ENCODE results near the gene IQSEC1. TPM values are rescaled to one million over a fixed set of nuclear protein-coding genes. Genes with fewer than 3 reads are reported as not detected.

The IQSEC1 gene
- total RNA-seq, 1 experiment from 2014 or later, result 4.9 TPM

DNA sequence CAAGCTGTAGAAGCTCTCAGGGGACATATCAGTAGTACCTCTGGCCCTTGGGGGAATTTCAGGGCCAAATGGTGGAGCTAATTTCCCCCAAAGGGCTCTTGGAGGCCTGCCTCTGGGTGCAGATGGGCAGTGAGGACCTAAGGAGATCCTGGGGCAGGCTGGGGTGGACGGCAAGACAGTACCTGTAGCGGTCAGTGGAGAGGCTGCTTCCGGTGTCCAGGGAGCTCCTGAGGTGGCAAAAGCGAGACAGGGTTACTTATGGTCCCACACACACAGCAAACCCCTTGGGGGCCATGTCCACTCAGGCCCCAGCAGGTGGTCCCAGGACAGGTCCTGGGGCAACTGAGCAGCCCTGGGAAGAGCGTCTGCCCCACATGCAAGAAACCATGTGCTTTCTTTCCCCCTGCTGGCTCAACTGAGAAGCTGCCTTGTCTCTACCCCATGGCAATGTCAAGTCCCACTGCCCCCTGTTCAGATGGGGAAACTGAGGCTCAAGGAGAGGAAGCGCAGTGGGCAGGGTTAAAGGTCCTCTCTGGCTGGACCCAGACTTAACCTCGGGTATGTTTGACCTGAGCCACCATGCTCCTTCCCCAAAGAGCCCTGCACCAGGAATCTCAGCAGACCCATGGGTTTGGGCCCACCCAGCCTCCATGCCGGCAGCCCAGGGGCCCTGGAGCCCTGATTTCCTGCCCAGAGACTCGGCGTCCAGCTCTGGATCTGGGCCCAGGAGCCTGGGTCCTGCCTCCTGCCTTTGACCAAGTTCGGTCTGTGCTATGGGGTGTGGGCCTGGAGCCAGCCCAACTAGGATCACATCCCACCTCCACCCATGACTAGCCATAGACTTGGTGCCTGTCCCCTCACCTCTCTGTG, 25.7 kb downstream of the IQSEC1 start:
- Histone ChIP-seq H3K36me3 (no peaks in the 10 kb centered on the region), H3K4me3 (no peak overlapping the region), H3K9me3 (no peaks in the 10 kb centered on the region), H3K27me3 (no peaks in the 10 kb centered on the region)
- no peak for DNase-seq

DNA sequence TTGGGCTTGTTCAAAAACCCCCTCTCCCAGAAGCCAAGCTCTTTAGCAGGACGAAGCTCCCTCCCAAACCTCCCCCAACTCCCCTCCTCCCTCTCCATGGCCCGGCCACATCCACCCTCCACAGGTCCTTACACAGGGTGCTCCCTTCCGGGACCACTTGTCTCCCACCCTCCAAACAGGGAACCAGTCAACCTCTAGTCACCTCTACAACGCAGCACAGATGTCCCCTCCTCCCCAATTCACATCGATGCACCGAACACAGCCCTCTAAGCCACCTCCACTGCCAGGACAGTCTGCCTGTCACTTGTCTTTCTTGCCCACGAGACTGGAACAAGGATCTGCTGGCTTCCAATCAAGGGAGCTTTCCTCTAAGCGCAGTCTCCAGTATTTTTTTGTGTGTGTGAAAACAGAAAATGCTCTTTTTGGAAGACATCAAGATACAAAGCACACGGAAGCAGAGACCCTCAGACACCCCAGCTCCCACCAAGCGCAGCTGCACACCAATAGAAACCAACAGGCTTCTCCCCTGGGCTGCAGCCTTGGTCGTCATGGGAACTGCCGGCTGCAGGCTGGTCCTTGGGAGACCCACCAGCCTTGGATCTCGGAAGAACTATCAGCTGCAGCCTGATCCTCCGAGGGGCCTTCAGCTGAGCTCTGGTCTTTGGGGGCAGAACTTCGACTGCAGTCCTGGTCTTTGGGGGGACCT, 26.5 kb downstream of the IQSEC1 start:
- H3K27me3 ChIP-seq, result no peaks in the 10 kb centered on the region
- DNase-seq, result no peak
- H3K36me3 ChIP-seq, result no peaks in the 10 kb centered on the region
- no peaks in the 10 kb centered on the region for H3K9me3 ChIP-seq
- no peak overlapping the region for H3K4me3 ChIP-seq

DNA sequence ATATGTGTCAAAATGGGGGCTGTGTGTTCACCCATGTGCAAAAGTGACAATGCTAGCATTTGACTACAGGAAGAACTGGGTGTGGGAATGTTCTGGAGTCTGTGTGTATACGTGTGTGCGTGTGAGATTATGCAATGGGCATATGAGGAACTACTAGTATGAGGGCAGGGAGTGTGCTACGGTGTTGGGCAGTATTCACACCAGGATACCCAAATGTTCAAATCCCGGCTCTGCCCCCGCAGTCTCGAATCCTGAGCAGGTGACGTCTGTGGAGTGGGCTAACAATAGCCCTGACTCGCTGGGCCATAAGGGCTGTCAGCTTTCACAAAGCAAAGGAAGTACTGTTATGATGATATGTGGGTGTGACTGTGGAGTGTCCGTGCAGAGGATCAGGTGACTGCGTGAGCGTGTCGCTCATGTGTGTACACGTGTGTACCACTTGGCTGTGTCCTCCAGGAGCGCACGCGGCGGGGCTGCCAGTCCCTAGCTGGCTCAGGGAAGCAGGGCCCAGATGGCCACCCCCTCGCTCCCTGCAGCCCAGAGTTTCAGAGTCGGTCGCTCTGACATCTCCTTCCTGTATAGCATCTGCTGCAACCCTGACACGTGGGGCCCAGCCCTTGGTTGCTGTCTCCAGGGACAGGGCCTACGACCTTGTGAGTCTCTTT, 27.2 kb downstream of the IQSEC1 start:
- Histone ChIP-seq H3K9me3 (no peaks in the 10 kb centered on the region), H3K4me3 (no peak overlapping the region), H3K36me3 (no peaks in the 10 kb centered on the region), H3K27me3 (no peaks in the 10 kb centered on the region)
- no peak for DNase-seq

DNA sequence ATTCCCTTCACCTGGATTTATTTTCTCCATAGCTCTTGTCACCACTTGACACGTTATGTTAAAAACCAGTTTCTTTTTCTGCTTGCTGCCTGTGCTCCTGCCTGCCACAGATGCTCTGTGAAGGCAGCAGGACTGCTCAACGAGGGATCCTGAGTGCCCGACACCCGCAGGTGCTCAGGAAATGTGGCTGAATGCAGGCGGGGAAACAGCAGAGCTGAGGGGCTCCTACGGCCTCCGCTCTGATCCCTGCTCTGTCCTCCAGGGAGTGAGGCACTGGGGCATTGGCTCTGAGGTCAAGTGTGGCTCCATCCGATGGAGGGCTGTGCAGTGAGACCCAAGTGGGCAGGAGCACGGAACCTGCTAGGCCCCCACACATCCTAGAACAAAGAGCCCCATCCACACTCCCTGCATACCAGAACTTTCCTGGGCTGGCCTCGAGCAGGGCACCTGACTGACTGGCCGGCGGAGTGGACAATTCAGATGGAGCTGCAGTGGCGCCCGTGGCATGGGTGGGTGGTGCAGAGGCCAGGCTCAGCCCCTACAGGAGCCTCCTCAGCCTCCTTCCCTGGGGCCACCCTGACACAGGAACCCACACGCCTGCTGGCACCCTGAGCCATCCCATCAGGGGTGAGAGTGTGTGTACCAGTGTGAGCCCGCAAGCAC, 27.9 kb downstream of the IQSEC1 start:
- Histone ChIP-seq H3K9me3 (no peaks in the 10 kb centered on the region), H3K27me3 (no peaks in the 10 kb centered on the region), H3K4me3 (no peak overlapping the region), H3K36me3 (no peaks in the 10 kb centered on the region)
- DNase-seq, result no peak

DNA sequence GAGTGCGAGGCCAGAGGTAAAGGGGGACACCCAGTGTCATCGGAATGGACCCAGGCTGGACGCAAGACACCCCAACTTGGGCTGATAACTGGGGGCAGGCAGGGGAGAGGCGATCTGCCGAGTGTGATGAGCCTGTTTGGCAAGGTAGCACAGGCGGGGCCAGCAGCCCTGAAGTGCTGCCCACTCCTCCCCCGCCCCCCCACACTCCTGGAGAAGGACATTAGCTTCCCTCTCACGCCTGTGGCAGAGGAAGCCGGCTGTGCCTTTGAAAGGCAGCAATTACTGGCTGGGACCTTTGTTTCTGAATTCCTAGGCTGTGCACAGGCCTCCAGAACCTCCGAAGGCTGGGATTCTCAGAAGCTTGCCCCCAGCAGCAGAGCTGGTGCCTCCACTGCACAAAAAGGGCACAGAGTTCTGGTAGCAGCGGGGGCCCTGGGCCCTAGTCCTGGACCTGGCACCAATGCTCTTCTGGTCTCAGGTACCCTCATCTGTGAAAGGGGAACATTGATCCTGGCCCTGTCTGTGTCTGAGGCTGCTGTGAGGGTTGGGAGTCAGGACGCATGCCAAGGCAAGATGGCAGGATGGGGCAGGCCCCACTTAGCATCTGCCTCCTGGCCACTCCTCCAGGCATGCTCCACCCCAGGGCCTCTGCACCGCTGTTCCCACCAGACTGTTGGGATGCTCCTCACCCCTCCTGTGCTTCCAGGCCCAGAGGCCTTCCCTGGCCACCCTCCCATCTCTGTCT, 28.6 kb downstream of the IQSEC1 start:
- H3K4me3 ChIP-seq, result no peak overlapping the region
- no peaks in the 10 kb centered on the region for H3K27me3 ChIP-seq
- H3K9me3 ChIP-seq, result no peaks in the 10 kb centered on the region
- H3K36me3 ChIP-seq, result no peaks in the 10 kb centered on the region
- DNase-seq, result no peak

DNA sequence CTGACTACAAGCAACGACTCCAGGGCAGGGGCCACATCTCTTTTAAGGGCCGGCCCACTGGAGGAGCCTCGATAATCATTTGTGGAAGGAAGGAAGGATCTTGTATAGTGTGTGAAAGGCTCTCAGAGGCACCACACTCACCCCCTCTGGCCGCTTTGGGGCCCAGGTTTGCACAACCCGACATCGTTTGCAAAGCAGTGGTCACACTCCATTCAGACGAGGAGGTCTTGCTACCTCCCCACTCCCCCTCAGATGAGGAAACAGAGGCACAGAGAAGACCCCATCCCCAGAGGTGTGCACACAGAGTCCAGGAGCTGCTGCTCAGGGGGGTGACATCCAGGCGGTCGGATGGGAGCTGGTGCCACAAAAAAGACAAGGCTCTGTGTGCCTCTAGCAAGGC, 29.6 kb downstream of the IQSEC1 start:
- H3K36me3 ChIP-seq, result no peaks in the 10 kb centered on the region
- no peak for DNase-seq
- no peaks in the 10 kb centered on the region for H3K9me3 ChIP-seq
- H3K27me3 ChIP-seq, result no peaks in the 10 kb centered on the region
- H3K4me3 ChIP-seq, result no peak overlapping the region

DNA sequence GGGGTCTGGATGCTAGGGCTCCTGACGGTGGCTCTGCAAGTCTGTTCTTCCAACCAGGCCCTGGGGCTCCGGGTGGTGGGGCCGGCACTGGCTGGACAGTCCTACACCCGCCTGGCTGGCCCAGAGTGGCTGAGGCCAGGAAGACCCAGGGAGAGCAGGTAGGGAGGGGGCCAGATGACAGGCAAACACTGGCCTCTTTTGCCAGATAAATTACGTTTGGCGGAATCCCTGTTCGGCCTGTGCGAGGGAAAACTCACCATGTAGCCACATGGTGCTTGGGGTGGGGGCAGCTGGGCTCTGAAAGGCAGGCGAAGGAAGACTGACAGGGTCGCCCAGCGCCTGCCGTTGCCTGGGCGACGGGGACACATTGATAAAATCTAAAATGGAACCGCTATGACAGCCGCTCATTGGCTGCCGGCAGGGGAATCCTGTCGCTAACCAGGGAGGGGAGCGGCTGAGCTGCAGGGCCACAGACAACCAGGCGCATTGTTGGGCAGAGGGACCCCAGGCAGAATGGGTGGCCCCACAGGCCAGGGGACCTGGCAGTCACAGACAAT, 30.4 kb downstream of the IQSEC1 start:
- no peaks in the 10 kb centered on the region for H3K9me3 ChIP-seq
- no peaks in the 10 kb centered on the region for H3K27me3 ChIP-seq

DNA sequence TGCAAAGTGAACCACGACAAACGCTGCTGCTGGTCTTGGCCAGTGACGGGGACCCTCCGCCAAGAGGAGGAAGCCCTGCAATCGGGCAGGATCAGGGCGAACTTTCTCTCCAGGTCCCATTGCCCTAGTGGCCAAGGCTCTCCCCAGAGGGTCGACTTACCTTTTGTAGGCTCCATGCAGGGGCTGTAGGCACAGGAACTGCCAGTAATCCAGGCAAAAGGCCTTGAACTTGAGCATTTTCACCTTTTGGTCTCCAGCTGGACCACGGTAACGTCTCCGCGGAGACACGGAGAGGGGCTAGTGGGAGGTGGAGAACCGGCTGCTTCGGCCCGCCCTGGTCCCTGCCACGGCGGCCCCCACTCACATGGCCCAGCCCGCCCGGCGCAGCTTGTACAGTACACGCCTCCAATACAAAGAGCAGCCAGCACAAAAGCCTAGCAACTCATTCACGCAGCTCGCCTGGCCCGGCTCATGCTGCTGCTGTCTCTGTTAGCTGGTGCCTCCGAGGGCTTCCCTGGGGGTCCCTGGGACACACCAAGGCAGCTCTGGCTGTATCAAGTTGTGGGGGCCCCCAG, 31.0 kb downstream of the IQSEC1 start:
- H3K27me3 ChIP-seq, result no peaks in the 10 kb centered on the region
- no peak overlapping the region for H3K4me3 ChIP-seq
- DNase-seq, result no peak
- no peaks in the 10 kb centered on the region for H3K36me3 ChIP-seq
- H3K9me3 ChIP-seq, result no peaks in the 10 kb centered on the region

More for the DNA sequence above, 30.4 kb downstream of the IQSEC1 start:
- no peak overlapping the region for H3K4me3 ChIP-seq
- DNase-seq, result no peak
- H3K36me3 ChIP-seq, result no peaks in the 10 kb centered on the region

DNA sequence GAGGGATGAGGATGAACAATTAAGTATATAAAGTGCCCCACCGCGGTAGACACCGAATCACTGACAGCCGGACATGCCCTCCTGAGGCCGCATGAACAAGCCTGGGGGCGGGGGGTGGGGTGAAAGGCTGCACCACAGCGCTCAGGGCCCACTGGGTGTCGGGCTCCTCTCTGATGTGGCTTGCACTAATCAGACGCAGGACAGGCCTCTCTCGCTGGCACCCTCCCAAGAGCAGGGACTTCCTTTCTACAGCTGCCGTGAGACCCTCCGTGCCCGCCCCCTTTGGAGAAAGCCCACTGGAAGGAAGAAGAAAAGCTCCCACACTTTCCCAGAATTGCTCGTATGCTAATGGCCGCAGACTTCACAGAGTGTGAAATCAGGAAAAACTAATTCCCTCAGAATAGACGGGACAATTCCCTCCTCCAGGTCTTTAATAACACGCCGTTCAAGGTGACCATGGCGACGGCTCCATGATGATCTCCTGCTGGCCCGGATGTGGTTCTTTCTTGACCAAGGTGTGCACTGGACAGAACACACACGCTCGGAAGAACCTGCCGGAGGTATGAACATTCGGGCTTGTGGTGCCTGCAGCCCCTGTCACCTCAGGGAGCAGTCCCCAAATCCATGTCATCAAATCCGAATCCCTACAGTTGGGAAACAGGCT, 32.0 kb downstream of the IQSEC1 start:
- Histone ChIP-seq H3K9me3 (no peaks in the 10 kb centered on the region), H3K4me3 (no peak overlapping the region), H3K36me3 (no peaks in the 10 kb centered on the region), H3K27me3 (no peaks in the 10 kb centered on the region)
- no peak for DNase-seq

DNA sequence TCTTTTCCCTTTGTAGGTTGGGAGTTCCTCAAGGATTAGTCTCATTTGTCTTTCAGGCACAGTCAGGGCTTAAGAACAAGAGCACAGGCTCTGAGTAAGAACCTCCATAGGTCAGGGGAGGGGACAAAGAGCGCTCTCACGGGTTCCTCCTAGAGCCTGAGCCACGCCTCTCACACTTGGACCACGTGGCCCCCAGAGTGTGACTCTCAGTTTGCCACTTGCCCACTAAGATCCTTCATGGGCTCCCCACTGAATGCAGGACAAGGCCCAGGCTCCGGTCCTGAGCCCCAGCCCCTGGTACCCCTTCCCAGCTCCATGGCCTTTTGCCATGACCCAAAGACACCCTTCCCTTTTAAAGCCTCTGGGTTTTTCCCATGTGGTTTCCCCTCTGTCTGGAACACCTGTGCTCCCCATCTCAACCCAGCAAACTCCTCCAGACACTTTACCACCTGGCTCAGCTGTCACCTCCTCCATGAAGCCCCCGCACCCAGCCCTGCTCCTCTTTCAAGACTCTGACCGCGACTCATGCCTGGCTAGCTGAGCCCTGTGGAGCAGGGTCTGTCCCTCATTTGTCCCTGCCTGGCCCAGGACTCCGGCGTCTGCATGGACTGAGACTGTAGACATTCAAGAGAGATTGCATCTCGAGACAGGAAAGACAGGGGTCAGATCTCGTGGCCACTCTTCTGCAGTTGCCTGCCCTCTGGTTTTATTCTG, 32.7 kb downstream of the IQSEC1 start:
- Histone ChIP-seq H3K9me3 (no peaks in the 10 kb centered on the region), H3K27me3 (no peaks in the 10 kb centered on the region), H3K4me3 (no peak overlapping the region), H3K36me3 (no peaks in the 10 kb centered on the region)
- DNase-seq, result no peak

DNA sequence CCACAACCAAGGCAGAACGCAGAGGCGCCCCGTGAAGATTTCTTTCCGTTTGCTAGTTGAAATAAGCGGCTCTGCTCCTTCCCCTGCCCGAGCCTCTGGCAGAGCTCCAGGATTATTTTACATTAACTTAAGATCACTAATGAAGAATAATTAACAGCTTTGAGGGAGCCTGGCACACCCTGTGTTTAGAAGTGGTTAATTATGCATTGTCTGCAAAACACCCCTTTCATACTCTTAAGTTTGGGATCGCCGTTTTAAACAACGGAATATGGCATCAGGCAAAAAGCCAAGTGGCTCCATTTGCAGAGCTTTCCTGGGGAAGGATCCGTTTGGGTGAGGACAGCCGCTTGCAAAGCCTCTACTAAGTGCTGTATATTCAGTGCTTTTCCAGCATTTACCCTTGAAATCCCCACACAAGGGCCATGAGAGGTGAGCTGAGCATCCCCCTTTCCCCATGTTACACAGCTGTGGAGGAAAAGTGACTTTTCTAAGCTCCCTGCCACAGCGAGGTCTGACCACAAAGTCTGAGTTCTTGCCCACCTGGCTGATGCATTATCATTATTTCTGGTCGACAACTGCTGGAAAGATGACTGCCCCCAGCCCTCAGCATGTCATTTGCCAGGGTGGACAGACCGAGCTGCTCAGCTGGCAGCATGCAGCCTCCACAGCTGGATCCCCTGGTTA, 33.9 kb downstream of the IQSEC1 start:
- Histone ChIP-seq H3K9me3 (no peaks in the 10 kb centered on the region), H3K4me3 (no peak overlapping the region), H3K36me3 (no peaks in the 10 kb centered on the region), H3K27me3 (no peaks in the 10 kb centered on the region)
- no peak for DNase-seq

DNA sequence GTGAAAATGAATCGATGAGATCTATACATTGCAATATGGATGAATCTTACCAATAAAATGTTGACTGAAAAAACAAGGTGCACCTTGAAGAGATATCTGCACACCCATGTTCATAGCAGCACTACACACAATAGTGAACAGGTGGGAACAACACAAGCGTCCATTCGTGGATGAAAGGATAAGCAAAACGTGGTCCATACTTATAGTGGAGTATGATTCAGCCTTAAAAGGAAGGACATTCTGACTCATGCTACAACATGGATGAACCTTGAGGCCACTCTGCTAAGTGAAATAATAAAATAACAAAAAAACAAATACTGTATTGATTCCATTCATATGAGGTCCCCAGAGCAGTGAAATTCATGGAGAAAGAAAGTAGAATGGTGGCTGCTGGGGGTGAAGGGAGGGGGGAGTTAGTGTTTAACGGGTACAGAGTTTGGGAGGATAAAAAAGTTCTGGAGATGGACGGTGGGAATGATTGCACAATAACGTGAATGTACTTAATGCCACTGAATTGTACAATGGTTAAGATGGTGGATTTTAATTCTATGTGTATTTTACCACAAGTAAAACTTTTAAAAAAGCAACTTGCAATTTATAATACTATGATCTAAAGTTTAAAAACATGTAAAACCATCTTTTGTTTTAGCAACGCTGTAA, 35.6 kb downstream of the IQSEC1 start:
- Histone ChIP-seq H3K36me3 (no peaks in the 10 kb centered on the region), H3K4me3 (no peak overlapping the region), H3K9me3 (no peaks in the 10 kb centered on the region), H3K27me3 (no peaks in the 10 kb centered on the region)
- no peak for DNase-seq

DNA sequence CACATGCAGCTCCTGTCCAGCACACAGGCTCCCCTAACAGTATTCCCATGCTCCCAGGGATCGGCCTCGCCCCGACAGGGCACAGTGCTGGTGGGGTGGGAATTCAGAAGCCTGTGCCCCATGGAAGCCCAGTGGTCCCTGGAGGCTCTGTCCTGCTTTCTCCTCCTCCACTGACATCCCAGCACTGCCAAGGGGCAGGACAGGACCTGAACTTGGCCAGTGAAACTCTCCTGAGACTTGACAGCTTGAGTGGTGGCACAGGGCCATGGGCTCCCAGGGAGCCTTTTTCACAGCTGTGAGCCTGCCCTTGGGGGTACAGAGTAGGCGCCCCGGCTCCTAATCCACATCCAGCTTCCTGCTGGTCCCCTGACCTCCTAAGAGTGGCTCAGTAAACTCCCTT, 38.4 kb downstream of the IQSEC1 start:
- no peaks in the 10 kb centered on the region for H3K36me3 ChIP-seq
- no peaks in the 10 kb centered on the region for H3K9me3 ChIP-seq
- H3K4me3 ChIP-seq, result no peak overlapping the region
- no peak for DNase-seq
- H3K27me3 ChIP-seq, result no peaks in the 10 kb centered on the region
